B cell (primary cell): Measurements from ENCODE around the gene SEMA3E. TPM values are rescaled to one million over a fixed set of nuclear protein-coding genes. Genes with fewer than 3 reads are reported as not detected.

Experiments
- ATAC-seq: fragments of 200-7000 bp; cut with Tn5 transposase; one replicate; pipeline ENCODE4 v1.10.0; 2021; ENCODE audit warnings: low read depth, mild to moderate bottlenecking, moderate number of reproducible peaks, moderate library complexity
- CTCF ChIA-PET: fragments of 350-600 bp; sonication (Branson Sonifier 250); formaldehyde crosslinking; loops from one replicate; lab custom pipeline; 2021; ENCODE audit warnings: antibody characterized with exemption, inconsistent platforms; lab: Charles Lee
- POLR2A ChIA-PET: fragments of 350-600 bp; sonication (Branson Sonifier 250); formaldehyde crosslinking; loops from one replicate; lab custom pipeline; 2021; ENCODE audit warnings: antibody characterized with exemption; lab: Charles Lee
- DNase-seq: peaks from one replicate; pipeline ENCODE4 v3.0.0; 2013
- H2AFZ ChIP-seq: 2 replicates; pipeline ENCODE4 v1.6.1; 2012; ENCODE audit warnings: mild to moderate bottlenecking, low read depth, low read length; ENCODE audit not compliant: insufficient read depth, poor library complexity, severe bottlenecking
- H3K27ac ChIP-seq, 2 donors: 1 replicate in 1 of 2; 2 replicates in 1 of 2; pipeline ENCODE4 v1.5.1; 2012 to 2013; ENCODE audit warnings: low read length in 2 of 2, mild to moderate bottlenecking in 2 of 2, moderate library complexity in 1 of 2
- H3K27me3 ChIP-seq, 4 experiments: fragments of 200-600 bp in 1 of 4; sonication (generic) in 1 of 4; replicated peaks in 1 of 4; 1 replicate in 2 of 4; 2 replicates in 2 of 4; pipeline versions ENCODE4 v1.6.1 to v1.7.0; 2013 to 2016; ENCODE audit warnings: low read length in 3 of 4, mild to moderate bottlenecking in 2 of 4, mixed read lengths in 1 of 4, moderate library complexity in 1 of 4; ENCODE audit not compliant: insufficient read depth in 4 of 4, control insufficient read depth in 3 of 4; ENCODE audit errors: control extremely low read depth in 1 of 4
- H3K36me3 ChIP-seq, 2 experiments: replicated peaks in 1 of 2; 1 replicate in 1 of 2; 2 replicates in 1 of 2; pipeline versions ENCODE4 v1.6.1 to v1.7.1; 2013; ENCODE audit warnings: low read length in 1 of 2; ENCODE audit not compliant: insufficient read depth in 2 of 2, control insufficient read depth in 1 of 2; ENCODE audit errors: control extremely low read depth in 1 of 2, extremely low read depth in 1 of 2
- H3K4me1 ChIP-seq, 2 donors: fragments of 200-600 bp in 1 of 2; sonication (generic) in 1 of 2; 1 replicate in 1 of 2; 2 replicates in 1 of 2; pipeline versions ENCODE4 v1.5.1 to v1.6.1; 2013 to 2017; ENCODE audit warnings: low read length in 2 of 2; ENCODE audit not compliant: control insufficient read depth in 2 of 2, insufficient read depth in 2 of 2
- H3K4me2 ChIP-seq: replicated peaks from 2 replicates; pipeline ENCODE3; 2012; ENCODE audit warnings: mild to moderate bottlenecking, low read depth, low read length; ENCODE audit not compliant: poor library complexity, severe bottlenecking
- H3K4me3 ChIP-seq, 5 experiments: fragments of 200-600 bp in 1 of 5; sonication (generic) in 1 of 5; 1 replicate in 3 of 5; 2 replicates in 2 of 5; pipeline versions ENCODE4 v1.5.1 to v1.7.0; 2011 to 2016; ENCODE audit warnings: low read length in 4 of 5, mild to moderate bottlenecking in 4 of 5, low read depth in 2 of 5, control low read depth in 1 of 5, moderate library complexity in 1 of 5; ENCODE audit not compliant: insufficient read depth in 1 of 5; ENCODE audit errors: control extremely low read depth in 1 of 5, extremely low read depth in 1 of 5
- H3K79me2 ChIP-seq: fragments of 200-600 bp; sonication (generic); one replicate; pipeline ENCODE4 v1.6.0; 2016; ENCODE audit warnings: low read length; ENCODE audit not compliant: control insufficient read depth, insufficient read depth
- H3K9ac ChIP-seq: fragments of 200-600 bp; sonication (generic); 2 replicates; pipeline ENCODE4 v1.6.1; 2017; ENCODE audit warnings: mild to moderate bottlenecking, low read length, moderate library complexity
- H3K9me3 ChIP-seq, 3 donors: one replicate each; pipeline versions ENCODE4 v1.6.1 to v1.7.1; 2013; ENCODE audit warnings: low read length in 2 of 3; ENCODE audit not compliant: control insufficient read depth in 2 of 3, insufficient read depth in 1 of 3; ENCODE audit errors: control extremely low read depth in 1 of 3
- H4K20me1 ChIP-seq: 2 replicates; pipeline ENCODE4 v1.6.0; 2012; ENCODE audit warnings: mild to moderate bottlenecking, low read length; ENCODE audit not compliant: insufficient read depth, control insufficient read depth, poor library complexity, severe bottlenecking
- H3K27ac Mint-ChIP-seq: one replicate; pipeline ENCODE4 v1.8.0; 2021; ENCODE audit warnings: mixed read lengths
- H3K27me3 Mint-ChIP-seq: one replicate; pipeline ENCODE4 v1.8.0; 2021; ENCODE audit warnings: mixed read lengths
- H3K4me1 Mint-ChIP-seq: one replicate; pipeline ENCODE4 v1.8.0; 2021; ENCODE audit warnings: mixed read lengths
- H3K4me3 Mint-ChIP-seq: one replicate; pipeline ENCODE4 v1.8.0; 2021; ENCODE audit warnings: mixed read lengths
- H3K9me3 Mint-ChIP-seq: one replicate; pipeline ENCODE4 v1.8.0; 2022; ENCODE audit warnings: mixed read lengths; ENCODE audit not compliant: insufficient read depth
- EZH2 ChIP-seq: IDR thresholded peaks from 2 replicates; pipeline ENCODE4 v1.6.1; 2012; ENCODE audit warnings: borderline replicate concordance, low read depth, mild to moderate bottlenecking, moderate library complexity, low read length; ENCODE audit not compliant: insufficient read depth, poor library complexity, severe bottlenecking
- WGBS: methylation state at CpG from one replicate; pipeline ENCODE4 v1.1.5; 2013; ENCODE audit warnings: missing lambda C conversion rate; ENCODE audit not compliant: insufficient coverage; 5-methylcytosine and 5-hydroxymethylcytosine counted together
- intact Hi-C: fragments of 100-400 bp; cut with micrococcal nuclease; formaldehyde crosslinking; loops from one replicate; pipeline ENCODE4 v1.10.0; 2022
- polyA plus RNA-seq: library from polyadenylated mRNA; depleted of rRNA; stranded (reverse); fragments of >200 nt; gene quantifications from 2 replicates; pipeline ENCODE4 v1.2.3, GENCODE V29; 2012
- total RNA-seq, 2 donors: library from RNA; stranded (reverse); fragments of 120-200 nt in 1 of 2; gene quantifications; 1 replicate in 1 of 2; 2 replicates in 1 of 2; pipeline versions ENCODE4 v1.2.3 to v1.2.4, GENCODE V29; 2013 to 2022
- TF ChIP-seq, protein P1 (sequence below): fragments of 200-600 bp; IDR thresholded peaks from one replicate; pipeline ENCODE4 v1.8.0; 2022; ENCODE audit warnings: antibody characterized with exemption, mild to moderate bottlenecking

The SEMA3E gene
- total and polyA plus RNA-seq, 2 donors (not counting 1 experiment from before 2014, with no cell fraction given): not detected

DNA sequence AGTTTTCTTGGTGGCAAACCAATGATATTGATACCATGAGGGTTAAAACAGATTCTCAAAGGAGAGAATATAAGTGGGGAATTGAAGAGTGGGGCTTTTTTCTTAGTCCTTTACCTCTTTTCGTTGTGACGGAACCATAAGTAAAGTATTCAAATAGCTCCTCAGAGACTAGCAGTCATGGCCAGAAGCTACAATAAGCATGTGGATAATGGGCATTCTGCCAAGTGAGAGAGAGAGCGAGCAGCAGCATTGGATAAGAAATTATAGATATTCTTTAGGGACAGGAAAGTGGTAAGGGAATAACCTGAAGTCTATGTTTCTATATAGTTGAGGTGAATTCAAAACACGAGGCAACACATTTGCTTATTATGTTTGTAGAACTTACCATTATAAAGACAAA, 235.1 kb downstream of the SEMA3E start:
- intact Hi-C loops: no loop called here
- no peak for TF ChIP-seq EZH2
- TF ChIP-seq, protein P1, sequence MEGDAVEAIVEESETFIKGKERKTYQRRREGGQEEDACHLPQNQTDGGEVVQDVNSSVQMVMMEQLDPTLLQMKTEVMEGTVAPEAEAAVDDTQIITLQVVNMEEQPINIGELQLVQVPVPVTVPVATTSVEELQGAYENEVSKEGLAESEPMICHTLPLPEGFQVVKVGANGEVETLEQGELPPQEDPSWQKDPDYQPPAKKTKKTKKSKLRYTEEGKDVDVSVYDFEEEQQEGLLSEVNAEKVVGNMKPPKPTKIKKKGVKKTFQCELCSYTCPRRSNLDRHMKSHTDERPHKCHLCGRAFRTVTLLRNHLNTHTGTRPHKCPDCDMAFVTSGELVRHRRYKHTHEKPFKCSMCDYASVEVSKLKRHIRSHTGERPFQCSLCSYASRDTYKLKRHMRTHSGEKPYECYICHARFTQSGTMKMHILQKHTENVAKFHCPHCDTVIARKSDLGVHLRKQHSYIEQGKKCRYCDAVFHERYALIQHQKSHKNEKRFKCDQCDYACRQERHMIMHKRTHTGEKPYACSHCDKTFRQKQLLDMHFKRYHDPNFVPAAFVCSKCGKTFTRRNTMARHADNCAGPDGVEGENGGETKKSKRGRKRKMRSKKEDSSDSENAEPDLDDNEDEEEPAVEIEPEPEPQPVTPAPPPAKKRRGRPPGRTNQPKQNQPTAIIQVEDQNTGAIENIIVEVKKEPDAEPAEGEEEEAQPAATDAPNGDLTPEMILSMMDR: no peak
- Mint-ChIP-seq H3K4me3 (no peak overlapping the region), H3K27ac (no peak overlapping the region), H3K27me3 (no peaks in the 10 kb centered on the region), H3K4me1 (no peaks in the 10 kb centered on the region), H3K9me3 (peaks cover under 1% of the 10 kb centered on the region)
- WGBS: 83% methylated on average over 1 of the region's 4 CpGs
- no peak overlapping the region for H3K4me3 ChIP-seq
- no peak for DNase-seq
- no peaks in the 10 kb centered on the region for H3K27me3 ChIP-seq
- CTCF ChIA-PET: no interaction called here
- H3K9ac ChIP-seq: no peak overlapping the region
- ATAC-seq: no peak
- no peaks in the 10 kb centered on the region for H4K20me1 ChIP-seq
- H3K27ac ChIP-seq: no peak overlapping the region
- POLR2A ChIA-PET: no interaction called here
- H3K9me3 ChIP-seq: no peaks in the 10 kb centered on the region
- H3K4me2 ChIP-seq: no peak overlapping the region
- H2AFZ ChIP-seq: no peak overlapping the region
- no peaks in the 10 kb centered on the region for H3K36me3 ChIP-seq
- no peaks in the 10 kb centered on the region for H3K4me1 ChIP-seq
- no peaks in the 10 kb centered on the region for H3K79me2 ChIP-seq

DNA sequence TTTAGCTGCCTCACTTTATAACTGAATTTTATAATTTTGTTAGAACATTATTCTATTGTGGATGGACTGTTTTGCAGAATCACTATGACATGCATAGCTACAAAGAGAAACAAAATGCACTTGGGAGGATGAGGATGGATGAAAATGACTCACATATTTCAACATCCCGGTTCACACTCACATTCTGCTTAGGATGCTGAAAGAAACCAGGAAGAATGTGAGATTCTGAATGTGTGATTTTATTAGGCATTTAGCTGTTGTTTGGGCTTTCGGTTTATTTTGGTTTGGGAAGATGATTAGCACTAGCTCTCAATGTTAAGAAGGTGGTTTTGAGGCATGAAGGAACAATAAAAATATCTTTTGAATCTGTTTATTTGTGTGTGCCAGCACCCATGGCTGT, 235.5 kb downstream of the SEMA3E start:
- Histone ChIP-seq H3K27ac (no peak overlapping the region), H3K79me2 (no peaks in the 10 kb centered on the region), H3K9me3 (no peaks in the 10 kb centered on the region), H3K4me1 (no peaks in the 10 kb centered on the region), H3K4me3 (no peak overlapping the region), H2AFZ (no peak overlapping the region), H4K20me1 (no peaks in the 10 kb centered on the region), H3K36me3 (no peaks in the 10 kb centered on the region), H3K4me2 (no peak overlapping the region), H3K9ac (no peak overlapping the region), H3K27me3 (no peaks in the 10 kb centered on the region)
- intact Hi-C loops: no loop called here
- H3K9me3 Mint-ChIP-seq: no peaks in the 10 kb centered on the region
- TF ChIP-seq EZH2: no peak
- TF ChIP-seq, protein P1: no peak
- H3K4me1 Mint-ChIP-seq: no peaks in the 10 kb centered on the region
- H3K27me3 Mint-ChIP-seq: no peaks in the 10 kb centered on the region
- H3K27ac Mint-ChIP-seq: no peak overlapping the region
- ATAC-seq (no peak), DNase-seq (no peak)
- no peak overlapping the region for H3K4me3 Mint-ChIP-seq
- ChIA-PET CTCF (no interaction called here), POLR2A (no interaction called here)
- 63% methylated on average over 1 of the region's 2 CpGs for WGBS
